H9 (cell line): ENCODE results near the gene CTDSPL. TPM values are rescaled to one million over a fixed set of nuclear protein-coding genes. Genes with fewer than 3 reads are reported as not detected.

ENCODE experiments used
- DNase-seq: peaks from one replicate; pipeline ENCODE4 v3.0.0-alpha.2; 2017
- H2AFZ ChIP-seq: one replicate; pipeline ENCODE4 v1.6.1; 2013; ENCODE audit warnings: mild to moderate bottlenecking, low read length, control low read depth, moderate library complexity
- H2AK5ac ChIP-seq: 2 replicates; pipeline ENCODE4 v1.6.1; 2013; ENCODE audit warnings: low read length, control low read depth, mixed read lengths; ENCODE audit not compliant: insufficient read length
- H2BK120ac ChIP-seq: one replicate; pipeline ENCODE4 v1.6.1; 2013; ENCODE audit warnings: low read depth, mild to moderate bottlenecking, low read length, control low read depth, inconsistent platforms; ENCODE audit not compliant: poor library complexity, severe bottlenecking
- H2BK12ac ChIP-seq: 2 replicates; pipeline ENCODE4 v1.6.1; 2013; ENCODE audit warnings: low read length, control low read depth, mixed read lengths, low read depth; ENCODE audit not compliant: insufficient read length
- H2BK15ac ChIP-seq: 2 replicates; pipeline ENCODE4 v1.6.1; 2013; ENCODE audit warnings: low read depth, low read length, control low read depth
- H2BK20ac ChIP-seq: one replicate; pipeline ENCODE4 v1.6.1; 2013; ENCODE audit warnings: low read depth, mild to moderate bottlenecking, low read length, control low read depth, inconsistent platforms; ENCODE audit not compliant: poor library complexity, severe bottlenecking
- H2BK5ac ChIP-seq: 2 replicates; pipeline ENCODE4 v1.6.1; 2013; ENCODE audit warnings: low read length, control low read depth, mixed read lengths; ENCODE audit not compliant: insufficient read length
- H3K14ac ChIP-seq: 2 replicates; pipeline ENCODE4 v1.6.1; 2013; ENCODE audit warnings: low read length, control low read depth; ENCODE audit not compliant: insufficient read depth
- H3K18ac ChIP-seq: 2 replicates; pipeline ENCODE4 v1.6.1; 2013; ENCODE audit warnings: low read depth, mild to moderate bottlenecking, mixed read lengths, low read length, control low read depth; ENCODE audit not compliant: insufficient read length
- H3K23ac ChIP-seq: 2 replicates; pipeline ENCODE4 v1.6.1; 2013; ENCODE audit warnings: low read length, control low read depth, mixed read lengths, low read depth; ENCODE audit not compliant: insufficient read length
- H3K23me2 ChIP-seq: 2 replicates; pipeline ENCODE4 v1.6.1; 2013; ENCODE audit warnings: low read depth, mild to moderate bottlenecking, mixed read lengths, low read length, control low read depth; ENCODE audit not compliant: insufficient read length, poor library complexity, severe bottlenecking
- H3K27ac ChIP-seq: 2 replicates; pipeline ENCODE4 v1.5.1; 2013; ENCODE audit warnings: low read length, control low read depth, mixed read lengths, low read depth; ENCODE audit not compliant: insufficient read length
- H3K27me3 ChIP-seq: 2 replicates; pipeline ENCODE4 v1.6.1; 2013; ENCODE audit warnings: low read length, control low read depth, inconsistent platforms; ENCODE audit not compliant: insufficient read depth
- H3K4ac ChIP-seq: 2 replicates; pipeline ENCODE4 v1.6.1; 2013; ENCODE audit warnings: low read depth, mild to moderate bottlenecking, control low read depth, inconsistent platforms, low read length, moderate library complexity
- H3K4me1 ChIP-seq: 2 replicates; pipeline ENCODE4 v1.6.1; 2013; ENCODE audit warnings: low read length, control low read depth, inconsistent platforms; ENCODE audit not compliant: insufficient read depth
- H3K4me2 ChIP-seq: 2 replicates; pipeline ENCODE4 v1.6.1; 2013; ENCODE audit warnings: low read length, control low read depth, mixed read lengths; ENCODE audit not compliant: insufficient read length, insufficient read depth
- H3K56ac ChIP-seq: 2 replicates; pipeline ENCODE4 v1.6.1; 2013; ENCODE audit warnings: low read depth, mild to moderate bottlenecking, mixed read lengths, low read length, control low read depth; ENCODE audit not compliant: insufficient read length
- H3K79me1 ChIP-seq: 2 replicates; pipeline ENCODE4 v1.6.1; 2013; ENCODE audit warnings: low read depth, mild to moderate bottlenecking, moderate library complexity, low read length, control low read depth, inconsistent platforms; ENCODE audit not compliant: insufficient read depth, poor library complexity, severe bottlenecking
- H3K79me2 ChIP-seq: 2 replicates; pipeline ENCODE4 v1.6.1; 2013; ENCODE audit warnings: low read length, control low read depth, inconsistent platforms; ENCODE audit not compliant: insufficient read depth
- H3K9ac ChIP-seq: 2 replicates; pipeline ENCODE4 v1.6.1; 2013; ENCODE audit warnings: low read length, control low read depth, mixed read lengths; ENCODE audit not compliant: insufficient read length; ENCODE audit errors: extremely low read depth
- H3K9me3 ChIP-seq: one replicate; pipeline ENCODE4 v1.6.1; 2013; ENCODE audit warnings: low read depth, low read length, inconsistent platforms; ENCODE audit not compliant: control insufficient read depth
- H3T11ph ChIP-seq: one replicate; pipeline ENCODE4 v1.6.1; 2013; ENCODE audit warnings: mild to moderate bottlenecking, low read length, control low read depth, inconsistent platforms
- H4K20me1 ChIP-seq: one replicate; pipeline ENCODE4 v1.6.1; 2013; ENCODE audit not compliant: control insufficient read depth, insufficient read length, insufficient read depth
- H4K5ac ChIP-seq: 2 replicates; pipeline ENCODE4 v1.6.1; 2013; ENCODE audit warnings: low read depth, mild to moderate bottlenecking, mixed read lengths, low read length, control low read depth; ENCODE audit not compliant: insufficient read length
- H4K8ac ChIP-seq: replicated peaks from 2 replicates; pipeline ENCODE4 v1.6.1; 2013; ENCODE audit warnings: low read length, control low read depth, mixed read lengths, low read depth; ENCODE audit not compliant: insufficient read length
- H4K91ac ChIP-seq: 2 replicates; pipeline ENCODE4 v1.6.1; 2013; ENCODE audit warnings: low read depth, mild to moderate bottlenecking, moderate library complexity, mixed read lengths, low read length, control low read depth; ENCODE audit not compliant: insufficient read length
- H3K27ac Mint-ChIP-seq, 3 experiments: 2 replicates in 2 of 3; 3 replicates in 1 of 3; pipeline ENCODE4 v1.8.0; 2020 to 2021; ENCODE audit warnings: mixed read lengths in 3 of 3, mild to moderate bottlenecking in 1 of 3, moderate library complexity in 1 of 3
- H3K27me3 Mint-ChIP-seq: 2 replicates; pipeline ENCODE4 v1.8.0; 2021; ENCODE audit warnings: low read depth, mild to moderate bottlenecking, moderate library complexity, mixed read lengths
- H3K36me3 Mint-ChIP-seq, 3 experiments: 2 replicates in 2 of 3; 3 replicates in 1 of 3; pipeline ENCODE4 v1.8.0; 2020 to 2021; ENCODE audit warnings: low read depth in 3 of 3, mixed read lengths in 3 of 3; ENCODE audit not compliant: insufficient read depth in 1 of 3
- H3K4me1 Mint-ChIP-seq, 2 experiments: 2 replicates each; pipeline ENCODE4 v1.8.0; 2020; ENCODE audit warnings: mixed read lengths in 2 of 2
- H3K4me3 Mint-ChIP-seq, 2 experiments: 2 replicates in 1 of 2; 3 replicates in 1 of 2; pipeline ENCODE4 v1.8.0; 2020 to 2021; ENCODE audit warnings: mild to moderate bottlenecking in 2 of 2, mixed read lengths in 2 of 2, moderate library complexity in 1 of 2
- H3K9me3 Mint-ChIP-seq, 2 experiments: 2 replicates in 1 of 2; 3 replicates in 1 of 2; pipeline ENCODE4 v1.8.0; 2020; ENCODE audit warnings: mild to moderate bottlenecking in 2 of 2, mixed read lengths in 2 of 2, moderate library complexity in 1 of 2
- CTCF ChIP-seq: fragments of 200-600 bp; sonication (generic); conservative IDR thresholded peaks from 3 replicates; pipeline ENCODE4 v1.8.0; 2021; ENCODE audit warnings: antibody characterized with exemption, mild to moderate bottlenecking
- WGBS: extraction: QIAGEN DNeasy Blood & Tissue Kit; methylation state at CpG from one replicate; pipeline ENCODE4 v1.1.7; 2013; ENCODE audit warnings: missing lambda C conversion rate, low lambda C conversion rate, mixed read lengths; ENCODE audit not compliant: insufficient read length; ENCODE audit errors: extremely low coverage; 5-methylcytosine and 5-hydroxymethylcytosine counted together
- total RNA-seq: library from RNA; stranded (reverse); gene quantifications from 2 replicates; pipeline ENCODE4 v1.2.1, GENCODE V29; 2021

Gene CTDSPL
- total RNA-seq, 1 experiment from 2014 or later: 20.8 TPM

- Histone ChIP-seq H4K91ac (no peak overlapping the region), H3K79me2 (no peaks in the 10 kb centered on the region; the same call in 1 of the 2 replicates), H3K27me3 (no peaks in the 10 kb centered on the region), H2AK5ac (no peak overlapping the region), H3K4ac (no peak overlapping the region), H3K79me1 (no peaks in the 10 kb centered on the region), H3K23me2 (no peaks in the 10 kb centered on the region), H3K9ac (no peak overlapping the region), H2BK12ac (no peak overlapping the region), H2AFZ (no peak overlapping the region), H3K4me2 (no peak overlapping the region), H3K23ac (no peak overlapping the region), H3K9me3 (no peaks in the 10 kb centered on the region), H3K27ac (no peak overlapping the region), H3K14ac (no peak overlapping the region; the same call in 1 of the 2 replicates), H2BK20ac (no peak overlapping the region), H3K4me1 (peaks cover 5% of the 10 kb centered on the region; the same call in 1 of the 2 replicates), H3T11ph (no peak overlapping the region), H2BK5ac (no peak overlapping the region), H3K56ac (no peak overlapping the region), H4K5ac (no peak overlapping the region), H2BK15ac (no peak overlapping the region), H2BK120ac (no peak overlapping the region), H4K20me1 (no peaks in the 10 kb centered on the region), H3K18ac (no peak overlapping the region), H4K8ac (no peak overlapping the region)
- Mint-ChIP-seq H3K4me3 (no peak overlapping the region), H3K27me3 (no peaks in the 10 kb centered on the region), H3K36me3 (peaks cover 0 to 3% (median 3%) of the 10 kb centered on the region in 3 experiments; a peak in 2 of 7 replicates), H3K9me3 (no peaks in the 10 kb centered on the region; a peak in 1 of 5 replicates), H3K4me1 (peaks cover 12 to 16% of the 10 kb centered on the region in 2 experiments), H3K27ac (peak overlapping the region in 2 of 3 experiments; percentile 8 to 29; a peak in 1 of 7 replicates)
- DNase-seq: no peak
- WGBS: no CpG with 5 or more reads among the region's 7 CpGs
- no peak for TF ChIP-seq CTCF
Observed at GRCh38 chr3:37924453-37924852, 62.8 kb downstream of the CTDSPL start.
